Suprapubic skin (tissue), 3 donors: ENCODE measurements around the gene BHLHA15.

Experiments used
- CTCF ChIP-seq, 2 donors: fragments of 200-600 bp in 1 of 2; fragments of 450-650 bp in 1 of 2; sonication (generic) in 1 of 2; IDR thresholded peaks; one replicate each; pipeline ENCODE4 v1.5.1; 2016 to 2019; ENCODE audit warnings: antibody characterized with exemption in 2 of 2, mild to moderate bottlenecking in 1 of 2, moderate library complexity in 1 of 2
- POLR2A ChIP-seq, 2 donors: fragments of 450-650 bp; IDR thresholded peaks; one replicate each; pipeline ENCODE4 v1.6.1; 2017; ENCODE audit warnings: antibody characterized with exemption in 2 of 2, mild to moderate bottlenecking in 2 of 2, moderate library complexity in 2 of 2

- no peak for TF ChIP-seq CTCF (IDR thresholded peaks at IDR 0.05)
- TF ChIP-seq POLR2A (IDR thresholded peaks at IDR 0.05), result no peak
These were observed 43.3 kb downstream of the BHLHA15 start for GRCh38 chr7:98254516-98254915.
